HepG2 (cell line): ENCODE data around the gene PDGFA. TPM values are rescaled to one million over a fixed set of nuclear protein-coding genes. Genes with fewer than 3 reads are reported as not detected.

Experiments
- ARID5B ChIP-seq: IDR thresholded peaks from 2 replicates; pipeline ENCODE4 v1.4.0; 2020; ENCODE audit warnings: mild to moderate bottlenecking, missing genetic modification reagents
- BCL6 ChIP-seq: IDR thresholded peaks from 2 replicates; pipeline ENCODE4 v1.6.1; 2016; ENCODE audit warnings: missing genetic modification reagents, missing compliant biosample characterization
- HDAC2 ChIP-seq: sonication (generic); formaldehyde crosslinking; IDR thresholded peaks from 2 replicates; pipeline ENCODE4 v1.4.0; 2020; ENCODE audit warnings: missing genetic modification reagents
- NBN ChIP-seq: fragments of 450-650 bp; conservative IDR thresholded peaks from 2 replicates; pipeline ENCODE4 v1.6.1; 2017
- NFIC ChIP-seq: IDR thresholded peaks from 2 replicates; pipeline ENCODE4 v1.6.1; 2012; ENCODE audit warnings: mild to moderate bottlenecking, low read length, inconsistent platforms
- NPAS2 ChIP-seq: sonication (generic); formaldehyde crosslinking; IDR thresholded peaks from 2 replicates; pipeline ENCODE4 v1.8.0; 2022; ENCODE audit warnings: mild to moderate bottlenecking, missing genetic modification reagents, borderline replicate concordance
- NRL ChIP-seq: sonication (generic); formaldehyde crosslinking; IDR thresholded peaks from 2 replicates; pipeline ENCODE4 v1.5.0; 2020; ENCODE audit warnings: missing genetic modification reagents, mild to moderate bottlenecking, moderate library complexity, borderline replicate concordance
- POLR2A ChIP-seq, 2 experiments: IDR thresholded peaks; 2 replicates each; pipeline ENCODE4 v1.6.1; 2011; ENCODE audit warnings: low read depth in 2 of 2, low read length in 2 of 2, mild to moderate bottlenecking in 1 of 2, moderate library complexity in 1 of 2; ENCODE audit not compliant: insufficient read depth in 1 of 2
- SNRNP70 ChIP-seq: fragments of 200-400 bp; formaldehyde crosslinking; IDR thresholded peaks from 2 replicates; pipeline ENCODE4 v1.6.1; 2017; ENCODE audit warnings: mild to moderate bottlenecking, low read depth, low read length, moderate library complexity
- SSRP1 ChIP-seq: IDR thresholded peaks from 2 replicates; pipeline ENCODE4 v1.6.1; 2016; ENCODE audit warnings: control low read depth
- ZBTB7B ChIP-seq: sonication (generic); formaldehyde crosslinking; IDR thresholded peaks from 2 replicates; pipeline ENCODE4 v1.4.0; 2020; ENCODE audit warnings: missing genetic modification reagents
- ZIK1 ChIP-seq: sonication (generic); formaldehyde crosslinking; IDR thresholded peaks from 2 replicates; pipeline ENCODE4 v1.5.0; 2020; ENCODE audit warnings: mild to moderate bottlenecking, low read depth, missing genetic modification reagents, borderline replicate concordance
- ZNF225 ChIP-seq: sonication (generic); formaldehyde crosslinking; IDR thresholded peaks from 2 replicates; pipeline ENCODE4 v1.4.0; 2020; ENCODE audit warnings: mild to moderate bottlenecking, missing genetic modification reagents
- ZNF318 ChIP-seq: sonication (generic); formaldehyde crosslinking; IDR thresholded peaks from 2 replicates; pipeline ENCODE4 v1.4.0; 2020; ENCODE audit warnings: mild to moderate bottlenecking, missing genetic modification reagents
- ZNF33A ChIP-seq: sonication (generic); formaldehyde crosslinking; IDR thresholded peaks from 2 replicates; pipeline ENCODE4 v1.5.1; 2020; ENCODE audit warnings: missing genetic modification reagents, mild to moderate bottlenecking, moderate library complexity, borderline replicate concordance
- ZNF709 ChIP-seq: sonication (generic); formaldehyde crosslinking; IDR thresholded peaks from 2 replicates; pipeline ENCODE4 v1.5.0; 2020; ENCODE audit warnings: mild to moderate bottlenecking, missing genetic modification reagents
- ZNF761 ChIP-seq: sonication (generic); formaldehyde crosslinking; conservative IDR thresholded peaks from 2 replicates; pipeline ENCODE4 v1.4.0; 2020; ENCODE audit warnings: mild to moderate bottlenecking, missing genetic modification reagents
- ZNF773 ChIP-seq: sonication (generic); formaldehyde crosslinking; IDR thresholded peaks from 2 replicates; pipeline ENCODE4 v1.4.0; 2020; ENCODE audit warnings: missing genetic modification reagents, borderline replicate concordance
- ZSCAN9 ChIP-seq: IDR thresholded peaks from 2 replicates; pipeline ENCODE4 v1.6.1; 2016; ENCODE audit warnings: borderline replicate concordance
- polyA plus RNA-seq, 8 experiments: library from polyadenylated mRNA; depleted of rRNA in 3 of 8; stranded (reverse) in 7 of 8; unstranded in 1 of 8; fragments of >200 nt; fragmentation: Illumina TruSeq in 4 of 8; extraction: Trizol in 4 of 8; gene quantifications; 2 replicates each; pipeline versions ENCODE4 v1.2.1 to v1.2.3, GENCODE V29; 2011 to 2016; ENCODE audit warnings: low read depth in 4 of 8, missing spikeins in 1 of 8, mixed read lengths in 1 of 8; ENCODE audit not compliant: insufficient read depth in 1 of 8
- total RNA-seq, 5 experiments: library from RNA; depleted of rRNA; stranded (reverse); fragments of >200 nt; fragmentation: Illumina TruSeq; extraction: Trizol; gene quantifications; 2 replicates each; pipeline ENCODE4 v1.2.3, GENCODE V29; 2016; ENCODE audit warnings: low read depth in 1 of 5

PDGFA gene
- total and polyA plus RNA-seq, 2 of the 13 experiments (the other 11 are each of a cell fraction or from before 2014, with no cell fraction given): 1.5 to 3.4 TPM

- TF ChIP-seq ZNF318 (CRISPR knock-in tag): no peak
- peak; percentile 52 for TF ChIP-seq ZNF225
- TF ChIP-seq BCL6 (CRISPR knock-in tag): peak; percentile 42
- TF ChIP-seq NPAS2 (CRISPR knock-in tag): no peak
- TF ChIP-seq SNRNP70: no peak
- 0 out of 2 replicates have a peak, but pooled peaks have one; percentile 29 for TF ChIP-seq ZNF33A (CRISPR knock-in tag)
- TF ChIP-seq HDAC2 (CRISPR knock-in tag): 0 out of 2 replicates have a peak, but pooled peaks have one; percentile 47
- TF ChIP-seq NBN: no peak
- TF ChIP-seq ZSCAN9: no peak
- peak; percentile 88; the same call in 1 of the 2 replicates for TF ChIP-seq SSRP1 (CRISPR knock-in tag)
- 0 out of 2 replicates have a peak, but pooled peaks have one; percentile 43 for TF ChIP-seq ZIK1
- peak; percentile 76 for TF ChIP-seq ARID5B
- no peak for TF ChIP-seq ZNF773 (CRISPR knock-in tag)
- TF ChIP-seq ZNF761 (CRISPR knock-in tag): 0 out of 2 replicates have a peak, but pooled peaks have one; percentile 30
- peak; percentile 40; the same call in 1 of the 2 replicates for TF ChIP-seq ZNF709 (CRISPR knock-in tag)
- 0 out of 4 replicates have a peak, but pooled peaks have one; percentile 30 to 32 for TF ChIP-seq POLR2A (IDR thresholded peaks at IDR 0.05; ENCODE audit: insufficient read depth in 1 of 2, low read depth in 2 of 2, low read length in 2 of 2)
- no peak for TF ChIP-seq NFIC
- TF ChIP-seq ZBTB7B (CRISPR knock-in tag): no peak; the same call in 1 of the 2 replicates
- no peak for TF ChIP-seq NRL (CRISPR knock-in tag)
These were observed 33.4 kb upstream of the PDGFA start (continued) for GRCh38 chr7:552868-553635.
